SK-N-SH (cell line): ENCODE results near the gene RAB11FIP5. TPM values are rescaled to one million over a fixed set of nuclear protein-coding genes. Genes with fewer than 3 reads are reported as not detected.

Experiments used
- CTCF ChIA-PET: fragments of 300-600, 350-600 bp; formaldehyde crosslinking; extraction: SDS; loops from one replicate; lab custom pipeline; 2021; lab: Yijun Ruan, JAX
- POLR2A ChIA-PET: fragments of 350-600 bp; sonication (Branson Sonifier 250); formaldehyde crosslinking; extraction: SDS; loops from one replicate; lab custom pipeline; 2020; ENCODE audit warnings: antibody characterized with exemption, inconsistent platforms; lab: Yijun Ruan, JAX
- DNase-seq: peaks from one replicate; pipeline ENCODE4 v3.0.0; 2012
- H2AFZ ChIP-seq: fragments of 200-600 bp; sonication (generic); 2 replicates; pipeline ENCODE4 v1.8.1; 2016; ENCODE audit warnings: antibody characterized with exemption, mild to moderate bottlenecking, low read depth
- H3F3A ChIP-seq: fragments of 200-600 bp; sonication (generic); replicated peaks from 2 replicates; pipeline ENCODE3; 2016; ENCODE audit warnings: antibody characterized with exemption, mild to moderate bottlenecking; ENCODE audit not compliant: insufficient read depth
- H3K27ac ChIP-seq, 2 experiments: fragments of 200-500 bp in 1 of 2; fragments of 200-600 bp in 1 of 2; sonication (Bioruptor generic) in 1 of 2; sonication (generic), shearing (Covaris generic) in 1 of 2; 2 replicates each; pipeline versions ENCODE4 v1.5.1 to v1.6.1; 2014 to 2016; ENCODE audit warnings: low read depth in 2 of 2, inconsistent platforms in 1 of 2, low read length in 1 of 2, mild to moderate bottlenecking in 1 of 2, mixed read lengths in 1 of 2
- H3K27me3 ChIP-seq: fragments of 200-600 bp; sonication (generic), shearing (Covaris generic); 2 replicates; pipeline ENCODE4 v1.6.1; 2016; ENCODE audit warnings: mixed run types; ENCODE audit not compliant: insufficient read depth
- H3K36me3 ChIP-seq, 2 experiments: fragments of 200-500 bp in 1 of 2; fragments of 200-600 bp in 1 of 2; sonication (Bioruptor generic) in 1 of 2; sonication (generic) in 1 of 2; replicated peaks in 1 of 2; 2 replicates each; pipeline versions ENCODE3 to v1.5.1; 2014 to 2016; ENCODE audit warnings: low read length in 1 of 2, mild to moderate bottlenecking in 1 of 2; ENCODE audit not compliant: insufficient read depth in 2 of 2, control insufficient read depth in 1 of 2
- H3K4me1 ChIP-seq, 2 experiments: fragments of 200-500 bp in 1 of 2; fragments of 200-600 bp in 1 of 2; sonication (Bioruptor generic) in 1 of 2; sonication (generic), shearing (Covaris generic) in 1 of 2; 2 replicates each; pipeline versions ENCODE4 v1.5.1 to v1.6.1; 2014 to 2016; ENCODE audit warnings: low read depth in 1 of 2, low read length in 1 of 2, mixed run types in 1 of 2; ENCODE audit not compliant: insufficient read depth in 2 of 2, control insufficient read depth in 1 of 2
- H3K4me2 ChIP-seq: fragments of 200-600 bp; sonication (generic), shearing (Covaris generic); 2 replicates; pipeline ENCODE4 v1.6.1; 2017; ENCODE audit warnings: mixed run types
- H3K4me3 ChIP-seq, 2 experiments: fragments of 200-500 bp in 1 of 2; fragments of 200-600 bp in 1 of 2; sonication (Bioruptor generic) in 1 of 2; sonication (generic), shearing (Covaris generic) in 1 of 2; 2 replicates each; pipeline versions ENCODE4 v1.5.1 to v1.8.1; 2014 to 2016; ENCODE audit warnings: low read depth in 2 of 2, inconsistent platforms in 1 of 2, low read length in 1 of 2, mild to moderate bottlenecking in 1 of 2, mixed read lengths in 1 of 2, moderate library complexity in 1 of 2
- H3K79me2 ChIP-seq: fragments of 200-600 bp; sonication (generic); 2 replicates; pipeline ENCODE4 v1.8.1; 2017; ENCODE audit warnings: mild to moderate bottlenecking; ENCODE audit not compliant: insufficient read depth
- H3K9ac ChIP-seq: fragments of 200-600 bp; sonication (generic); 2 replicates; pipeline ENCODE4 v1.6.1; 2017; ENCODE audit warnings: mixed run types
- H3K9me2 ChIP-seq: fragments of 200-600 bp; sonication (generic); 2 replicates; pipeline ENCODE4 v1.6.1; 2017; ENCODE audit warnings: mixed run types
- H3K9me3 ChIP-seq: fragments of 200-600 bp; sonication (generic); 2 replicates; pipeline ENCODE4 v1.6.1; 2017; ENCODE audit warnings: mixed run types, mild to moderate bottlenecking, moderate library complexity
- H4K20me1 ChIP-seq: fragments of 200-600 bp; sonication (generic); 2 replicates; pipeline ENCODE4 v1.6.1; 2017; ENCODE audit warnings: mild to moderate bottlenecking, mixed run types; ENCODE audit not compliant: insufficient read depth
- EP300 ChIP-seq, 2 experiments: IDR thresholded peaks; 2 replicates each; pipeline versions ENCODE4 v1.4.0 to v1.6.1; 2012; ENCODE audit warnings: borderline replicate concordance in 1 of 2, low read depth in 1 of 2, low read length in 1 of 2
- FOSL2 ChIP-seq: IDR thresholded peaks from 2 replicates; pipeline ENCODE4 v1.4.0; 2012; ENCODE audit warnings: low read depth, mild to moderate bottlenecking, moderate library complexity, borderline replicate concordance
- FOXJ3 ChIP-seq: sonication (generic); formaldehyde crosslinking; IDR thresholded peaks from 2 replicates; pipeline ENCODE4 v1.5.1; 2020; ENCODE audit warnings: mild to moderate bottlenecking, missing genetic modification reagents
- IRF3 ChIP-seq: fragments of 150-350 bp; IDR thresholded peaks from 2 replicates; pipeline ENCODE4 v1.6.1; 2016; ENCODE audit warnings: mild to moderate bottlenecking, low read depth, low read length
- NRF1 ChIP-seq: IDR thresholded peaks from 2 replicates; pipeline ENCODE4 v1.6.1; 2012; ENCODE audit warnings: low read depth, mild to moderate bottlenecking, low read length
- PBX3 ChIP-seq: IDR thresholded peaks from 2 replicates; pipeline ENCODE4; 2012
- RFX5 ChIP-seq: IDR thresholded peaks from 2 replicates; pipeline ENCODE4 v1.6.1; 2012; ENCODE audit warnings: mild to moderate bottlenecking, improper control_type of control experiment, low read length
- WGBS: methylation state at CpG from one replicate; pipeline ENCODE4 v1.1.6; 2017; ENCODE audit warnings: low lambda C conversion rate; 5-methylcytosine and 5-hydroxymethylcytosine counted together
- polyA plus RNA-seq, 3 experiments: library from polyadenylated mRNA; depleted of rRNA; stranded (reverse); fragments of >200 nt; gene quantifications; 2 replicates each; pipeline ENCODE4 v1.2.3, GENCODE V29; 2012
- TF ChIP-seq, protein P1 (sequence below): IDR thresholded peaks from 2 replicates; pipeline ENCODE4 v1.6.1; 2012; ENCODE audit warnings: mild to moderate bottlenecking, low read depth, low read length, moderate library complexity
- TF ChIP-seq, protein P2 (sequence below): fragments of 150-350 bp; IDR thresholded peaks from 2 replicates; pipeline ENCODE4 v1.6.1; 2017; ENCODE audit warnings: antibody characterized with exemption, low read length, low read depth, borderline replicate concordance
- TF ChIP-seq, protein P3 (sequence below): fragments of 200-600 bp; sonication (generic); IDR thresholded peaks from 2 replicates; pipeline ENCODE4 v1.6.1; 2017; ENCODE audit warnings: antibody characterized with exemption, mild to moderate bottlenecking, moderate library complexity

RAB11FIP5 gene
- polyA plus RNA-seq, 1 of the 3 experiments (the other 2 are of a cell fraction) = 17.1 TPM

GRCh38 chr2:73043929-73044832, 68.6 kb downstream of the RAB11FIP5 start:
- ChIA-PET CTCF (no interaction called here), POLR2A (no interaction called here)
- DNase-seq = no peak
- Histone ChIP-seq H3K27me3 (no peaks in the 10 kb centered on the region), H3K9me2 (no peaks in the 10 kb centered on the region), H3K79me2 (no peaks in the 10 kb centered on the region), H3K4me2 (no peak overlapping the region), H2AFZ (no peak overlapping the region), H3K27ac (no peak overlapping the region), H3K4me3 (no peak overlapping the region), H3K9me3 (no peaks in the 10 kb centered on the region), H3K9ac (no peak overlapping the region), H3K36me3 (peaks cover 0 to 4% of the 10 kb centered on the region in 2 experiments), H3F3A (no peaks in the 10 kb centered on the region), H4K20me1 (no peaks in the 10 kb centered on the region), H3K4me1 (no peaks in the 10 kb centered on the region; a peak in 1 of 4 replicates)
- 98% methylated on average over 10 of the region's 12 CpGs for WGBS
- TF ChIP-seq, protein P1, sequence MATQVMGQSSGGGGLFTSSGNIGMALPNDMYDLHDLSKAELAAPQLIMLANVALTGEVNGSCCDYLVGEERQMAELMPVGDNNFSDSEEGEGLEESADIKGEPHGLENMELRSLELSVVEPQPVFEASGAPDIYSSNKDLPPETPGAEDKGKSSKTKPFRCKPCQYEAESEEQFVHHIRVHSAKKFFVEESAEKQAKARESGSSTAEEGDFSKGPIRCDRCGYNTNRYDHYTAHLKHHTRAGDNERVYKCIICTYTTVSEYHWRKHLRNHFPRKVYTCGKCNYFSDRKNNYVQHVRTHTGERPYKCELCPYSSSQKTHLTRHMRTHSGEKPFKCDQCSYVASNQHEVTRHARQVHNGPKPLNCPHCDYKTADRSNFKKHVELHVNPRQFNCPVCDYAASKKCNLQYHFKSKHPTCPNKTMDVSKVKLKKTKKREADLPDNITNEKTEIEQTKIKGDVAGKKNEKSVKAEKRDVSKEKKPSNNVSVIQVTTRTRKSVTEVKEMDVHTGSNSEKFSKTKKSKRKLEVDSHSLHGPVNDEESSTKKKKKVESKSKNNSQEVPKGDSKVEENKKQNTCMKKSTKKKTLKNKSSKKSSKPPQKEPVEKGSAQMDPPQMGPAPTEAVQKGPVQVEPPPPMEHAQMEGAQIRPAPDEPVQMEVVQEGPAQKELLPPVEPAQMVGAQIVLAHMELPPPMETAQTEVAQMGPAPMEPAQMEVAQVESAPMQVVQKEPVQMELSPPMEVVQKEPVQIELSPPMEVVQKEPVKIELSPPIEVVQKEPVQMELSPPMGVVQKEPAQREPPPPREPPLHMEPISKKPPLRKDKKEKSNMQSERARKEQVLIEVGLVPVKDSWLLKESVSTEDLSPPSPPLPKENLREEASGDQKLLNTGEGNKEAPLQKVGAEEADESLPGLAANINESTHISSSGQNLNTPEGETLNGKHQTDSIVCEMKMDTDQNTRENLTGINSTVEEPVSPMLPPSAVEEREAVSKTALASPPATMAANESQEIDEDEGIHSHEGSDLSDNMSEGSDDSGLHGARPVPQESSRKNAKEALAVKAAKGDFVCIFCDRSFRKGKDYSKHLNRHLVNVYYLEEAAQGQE = no peak
- no peak for TF ChIP-seq PBX3
- no peak for TF ChIP-seq FOXJ3 (CRISPR knock-in tag)
- TF ChIP-seq, protein P2, sequence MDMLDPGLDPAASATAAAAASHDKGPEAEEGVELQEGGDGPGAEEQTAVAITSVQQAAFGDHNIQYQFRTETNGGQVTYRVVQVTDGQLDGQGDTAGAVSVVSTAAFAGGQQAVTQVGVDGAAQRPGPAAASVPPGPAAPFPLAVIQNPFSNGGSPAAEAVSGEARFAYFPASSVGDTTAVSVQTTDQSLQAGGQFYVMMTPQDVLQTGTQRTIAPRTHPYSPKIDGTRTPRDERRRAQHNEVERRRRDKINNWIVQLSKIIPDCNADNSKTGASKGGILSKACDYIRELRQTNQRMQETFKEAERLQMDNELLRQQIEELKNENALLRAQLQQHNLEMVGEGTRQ = no peak
- no peak for TF ChIP-seq EP300 (IDR thresholded peaks at IDR 0.05; ENCODE audit: borderline replicate concordance in 1 of 2, low read depth in 1 of 2, low read length in 1 of 2)
- TF ChIP-seq, protein P3, sequence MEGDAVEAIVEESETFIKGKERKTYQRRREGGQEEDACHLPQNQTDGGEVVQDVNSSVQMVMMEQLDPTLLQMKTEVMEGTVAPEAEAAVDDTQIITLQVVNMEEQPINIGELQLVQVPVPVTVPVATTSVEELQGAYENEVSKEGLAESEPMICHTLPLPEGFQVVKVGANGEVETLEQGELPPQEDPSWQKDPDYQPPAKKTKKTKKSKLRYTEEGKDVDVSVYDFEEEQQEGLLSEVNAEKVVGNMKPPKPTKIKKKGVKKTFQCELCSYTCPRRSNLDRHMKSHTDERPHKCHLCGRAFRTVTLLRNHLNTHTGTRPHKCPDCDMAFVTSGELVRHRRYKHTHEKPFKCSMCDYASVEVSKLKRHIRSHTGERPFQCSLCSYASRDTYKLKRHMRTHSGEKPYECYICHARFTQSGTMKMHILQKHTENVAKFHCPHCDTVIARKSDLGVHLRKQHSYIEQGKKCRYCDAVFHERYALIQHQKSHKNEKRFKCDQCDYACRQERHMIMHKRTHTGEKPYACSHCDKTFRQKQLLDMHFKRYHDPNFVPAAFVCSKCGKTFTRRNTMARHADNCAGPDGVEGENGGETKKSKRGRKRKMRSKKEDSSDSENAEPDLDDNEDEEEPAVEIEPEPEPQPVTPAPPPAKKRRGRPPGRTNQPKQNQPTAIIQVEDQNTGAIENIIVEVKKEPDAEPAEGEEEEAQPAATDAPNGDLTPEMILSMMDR = no peak
- TF ChIP-seq RFX5 = no peak
- no peak for TF ChIP-seq FOSL2
- no peak for TF ChIP-seq IRF3
- TF ChIP-seq NRF1 = no peak
